Esophagus (tissue), 2 donors: ENCODE data around the gene PCDH15. TPM values are rescaled to one million over a fixed set of nuclear protein-coding genes. Genes with fewer than 3 reads are reported as not detected.

ENCODE experiments used
- H3K27ac ChIP-seq, 2 donors: one replicate each; pipeline ENCODE4 v1.5.1; 2013; ENCODE audit warnings: low read depth in 2 of 2, mild to moderate bottlenecking in 2 of 2, inconsistent platforms in 1 of 2, low read length in 1 of 2, moderate library complexity in 1 of 2
- H3K27me3 ChIP-seq, 2 donors: one replicate each; pipeline ENCODE4 v1.6.1; 2013; ENCODE audit warnings: low read length in 2 of 2, control low read depth in 1 of 2, mild to moderate bottlenecking in 1 of 2; ENCODE audit not compliant: insufficient read depth in 2 of 2, control insufficient read depth in 1 of 2
- H3K36me3 ChIP-seq, 2 donors: one replicate each; pipeline ENCODE4 v1.6.1; 2013; ENCODE audit warnings: low read length in 1 of 2; ENCODE audit not compliant: control insufficient read depth in 2 of 2, insufficient read depth in 2 of 2
- H3K4me1 ChIP-seq, 2 donors: one replicate each; pipeline ENCODE4 v1.6.1; 2013; ENCODE audit warnings: low read length in 1 of 2; ENCODE audit not compliant: control insufficient read depth in 2 of 2, insufficient read depth in 2 of 2
- H3K4me3 ChIP-seq, 2 donors: one replicate each; pipeline ENCODE4 v1.5.1; 2013; ENCODE audit warnings: low read length in 2 of 2, mild to moderate bottlenecking in 2 of 2, low read depth in 1 of 2, moderate library complexity in 1 of 2
- H3K9me3 ChIP-seq, 2 donors: one replicate each; pipeline ENCODE4 v1.6.1; 2013; ENCODE audit warnings: mild to moderate bottlenecking in 2 of 2, low read depth in 1 of 2, low read length in 1 of 2, moderate library complexity in 1 of 2; ENCODE audit not compliant: control insufficient read depth in 2 of 2, insufficient read depth in 1 of 2
- WGBS, 2 donors: extraction: QIAGEN DNeasy Blood & Tissue Kit; methylation state at CpG; one replicate each; pipeline ENCODE4 v1.1.7; 2013; 5-methylcytosine and 5-hydroxymethylcytosine counted together
- polyA plus RNA-seq, 2 donors: library from polyadenylated mRNA; stranded (reverse); fragments of 200-250 nt; gene quantifications; one replicate each; pipeline ENCODE4 v1.2.3, GENCODE V29; 2013
- donor health status: healthy with polysubstance abuse.
- donor health status: Bipolar disorder and iron deficiency.

Gene PCDH15
- polyA plus RNA-seq, 2 donors, result not detected

GRCh38 chr10:54057357-54057756 lies 743.7 kb downstream of the PCDH15 start:
- Histone ChIP-seq H3K27ac (no peak overlapping the region), H3K4me3 (no peak overlapping the region), H3K36me3 (no peaks in the 10 kb centered on the region), H3K4me1 (no peaks in the 10 kb centered on the region), H3K27me3 (no peaks in the 10 kb centered on the region), H3K9me3 (peaks cover 3% of the 10 kb centered on the region in 2 donors)
- 68 to 89% methylated on average over 2 of the region's 2 CpGs for WGBS, 2 donors

- 86 to 88% methylated on average over 5 of the region's 5 CpGs for WGBS, 2 donors
- H3K36me3 ChIP-seq, result no peaks in the 10 kb centered on the region
- H3K27ac ChIP-seq, result no peak overlapping the region
- peaks cover 0 to 4% of the 10 kb centered on the region in 2 donors for H3K9me3 ChIP-seq
- no peak overlapping the region for H3K4me3 ChIP-seq
- H3K27me3 ChIP-seq, result no peaks in the 10 kb centered on the region
- no peaks in the 10 kb centered on the region for H3K4me1 ChIP-seq
Measured at GRCh38 chr10:54026340-54026739, 774.7 kb downstream of the PCDH15 start.

- Histone ChIP-seq H3K36me3 (no peaks in the 10 kb centered on the region), H3K27ac (no peak overlapping the region), H3K9me3 (peaks cover 3 to 4% of the 10 kb centered on the region in 2 donors), H3K4me3 (no peak overlapping the region), H3K27me3 (no peaks in the 10 kb centered on the region), H3K4me1 (no peaks in the 10 kb centered on the region)
- WGBS, 2 donors, result 88% methylated on average over 1 of the region's 1 CpG
Measured at GRCh38 chr10:54011117-54011516, 789.9 kb downstream of the PCDH15 start.

GRCh38 chr10:54010337-54010933 lies 790.6 kb downstream of the PCDH15 start:
- 78 to 79% methylated on average over 5 of the region's 5 CpGs for WGBS, 2 donors
- Histone ChIP-seq H3K4me1 (no peaks in the 10 kb centered on the region), H3K27ac (no peak overlapping the region), H3K36me3 (no peaks in the 10 kb centered on the region), H3K4me3 (no peak overlapping the region), H3K9me3 (peaks cover 3 to 4% of the 10 kb centered on the region in 2 donors), H3K27me3 (no peaks in the 10 kb centered on the region)

- no peak overlapping the region for H3K4me3 ChIP-seq
- H3K36me3 ChIP-seq, result no peaks in the 10 kb centered on the region
- H3K27ac ChIP-seq, result no peak overlapping the region
- H3K27me3 ChIP-seq, result no peaks in the 10 kb centered on the region
- 74 to 76% methylated on average over 3 of the region's 3 CpGs for WGBS, 2 donors
- H3K9me3 ChIP-seq, result peaks cover 3 to 4% of the 10 kb centered on the region in 2 donors
- H3K4me1 ChIP-seq, result no peaks in the 10 kb centered on the region
Measured at GRCh38 chr10:54009672-54010071, 791.4 kb downstream of the PCDH15 start.

- Histone ChIP-seq H3K36me3 (no peaks in the 10 kb centered on the region), H3K27ac (no peak overlapping the region), H3K4me3 (no peak overlapping the region), H3K9me3 (no peaks in the 10 kb centered on the region), H3K27me3 (no peaks in the 10 kb centered on the region), H3K4me1 (no peaks in the 10 kb centered on the region)
- WGBS, 2 donors, result 90 to 91% methylated on average over 1 of the region's 1 CpG
Measured at GRCh38 chr10:54002077-54002476, 799.0 kb downstream of the PCDH15 start.

- WGBS, 2 donors, result 49 to 53% methylated on average over 2 of the region's 2 CpGs
- Histone ChIP-seq H3K9me3 (no peaks in the 10 kb centered on the region), H3K4me3 (no peak overlapping the region), H3K27me3 (no peaks in the 10 kb centered on the region), H3K36me3 (no peaks in the 10 kb centered on the region), H3K4me1 (no peaks in the 10 kb centered on the region), H3K27ac (no peak overlapping the region)
Measured at GRCh38 chr10:53997953-53998352, 803.1 kb downstream of the PCDH15 start.

GRCh38 chr10:53990799-53991238 lies 810.2 kb downstream of the PCDH15 start:
- 91 to 94% methylated on average over 23 to 28 of the region's 28 CpGs for WGBS, 2 donors
- Histone ChIP-seq H3K27me3 (no peaks in the 10 kb centered on the region), H3K4me1 (no peaks in the 10 kb centered on the region), H3K4me3 (no peak overlapping the region), H3K9me3 (peaks cover 0 to 8% of the 10 kb centered on the region in 2 donors), H3K27ac (no peak overlapping the region), H3K36me3 (no peaks in the 10 kb centered on the region)

- 36 to 46% methylated on average over 3 of the region's 3 CpGs for WGBS, 2 donors
- Histone ChIP-seq H3K27ac (no peak overlapping the region), H3K4me3 (no peak overlapping the region), H3K27me3 (no peaks in the 10 kb centered on the region), H3K4me1 (no peaks in the 10 kb centered on the region), H3K9me3 (no peaks in the 10 kb centered on the region), H3K36me3 (no peaks in the 10 kb centered on the region)
Measured at GRCh38 chr10:53983431-53983830, 817.6 kb downstream of the PCDH15 start.

- Histone ChIP-seq H3K36me3 (no peaks in the 10 kb centered on the region), H3K4me1 (no peaks in the 10 kb centered on the region), H3K9me3 (peaks cover 0 to 4% of the 10 kb centered on the region in 2 donors), H3K27me3 (no peaks in the 10 kb centered on the region), H3K27ac (no peak overlapping the region), H3K4me3 (no peak overlapping the region)
- WGBS, 2 donors, result 87% methylated on average over 3 of the region's 3 CpGs
Measured at GRCh38 chr10:53980210-53980609, 820.8 kb downstream of the PCDH15 start.
